SK-N-SH treated with all-trans-retinoic acid at 6 μM for 48 hours (cell line): Measurements from ENCODE around the gene ANKLE2.

Source experiments
- ATAC-seq: fragments of 200-7000 bp; cut with Tn5 transposase; 3 replicates; pipeline ENCODE4 v1.9.1; 2020; ENCODE audit warnings: mild to moderate bottlenecking, moderate library complexity
- ARNTL ChIP-seq: fragments of 450-650 bp; formaldehyde crosslinking; IDR thresholded peaks from 2 replicates; pipeline ENCODE4 v1.5.0; 2020; ENCODE audit warnings: low read depth, mild to moderate bottlenecking, moderate library complexity, borderline replicate concordance
- BACH2 ChIP-seq: fragments of 250-450 bp; sonication (Bioruptor Pico); IDR thresholded peaks from 2 replicates; pipeline ENCODE4 v1.9.0; 2021; ENCODE audit warnings: mild to moderate bottlenecking, borderline replicate concordance
- ESRRG ChIP-seq: fragments of 250-450 bp; sonication (Bioruptor Pico); IDR thresholded peaks from 2 replicates; pipeline ENCODE4 v1.6.1; 2021; ENCODE audit warnings: mild to moderate bottlenecking
- GLIS3 ChIP-seq: fragments of 250-450 bp; sonication (Bioruptor Pico); IDR thresholded peaks from 2 replicates; pipeline ENCODE4 v1.5.0; 2020; ENCODE audit warnings: mild to moderate bottlenecking, moderate library complexity
- ISL1 ChIP-seq: fragments of 250-450 bp; sonication (Bioruptor Pico); IDR thresholded peaks from 2 replicates; pipeline ENCODE4 v2.1.2; 2022; ENCODE audit warnings: mild to moderate bottlenecking, moderate library complexity
- PATZ1 ChIP-seq: fragments of 250-450 bp; sonication (Bioruptor Pico); IDR thresholded peaks from 2 replicates; pipeline ENCODE4 v1.8.0; 2020; ENCODE audit warnings: mild to moderate bottlenecking, moderate library complexity, borderline replicate concordance
- PPARA ChIP-seq: fragments of 250-450 bp; sonication (Bioruptor Pico); IDR thresholded peaks from 2 replicates; pipeline ENCODE4 v1.5.0; 2020; ENCODE audit warnings: mild to moderate bottlenecking, borderline replicate concordance
- RARB ChIP-seq: fragments of 250-450 bp; sonication (Bioruptor Pico); IDR thresholded peaks from 2 replicates; pipeline ENCODE4 v1.8.0; 2021; ENCODE audit warnings: mild to moderate bottlenecking, moderate library complexity
- SNAI2 ChIP-seq: fragments of 250-450 bp; sonication (Bioruptor Pico); IDR thresholded peaks from 2 replicates; pipeline ENCODE4 v1.5.0; 2020; ENCODE audit warnings: mild to moderate bottlenecking, moderate library complexity
- TCF4 ChIP-seq: fragments of 250-450 bp; sonication (Bioruptor Pico); IDR thresholded peaks from 2 replicates; pipeline ENCODE4 v1.8.0; 2021; ENCODE audit warnings: mild to moderate bottlenecking, moderate library complexity, borderline replicate concordance
- TOX ChIP-seq: fragments of 250-450 bp; sonication (Bioruptor Pico); IDR thresholded peaks from 2 replicates; pipeline ENCODE4 v1.8.0; 2021; ENCODE audit warnings: mild to moderate bottlenecking, moderate library complexity, borderline replicate concordance
- ZFP30 ChIP-seq: fragments of 450-650 bp; formaldehyde crosslinking; IDR thresholded peaks from 2 replicates; pipeline ENCODE4 v1.5.0; 2022; ENCODE audit warnings: mild to moderate bottlenecking, moderate library complexity
- ZNF8 ChIP-seq: fragments of 450-650 bp; formaldehyde crosslinking; IDR thresholded peaks from 2 replicates; pipeline ENCODE4 v1.5.0; 2020; ENCODE audit warnings: mild to moderate bottlenecking, moderate library complexity
- TF ChIP-seq, protein P1 (sequence below): fragments of 250-450 bp; sonication (Bioruptor Pico); IDR thresholded peaks from 2 replicates; pipeline ENCODE4 v1.5.1; 2021; ENCODE audit warnings: mild to moderate bottlenecking, moderate library complexity
- TF ChIP-seq, protein P2 (sequence below): fragments of 250-450 bp; sonication (Bioruptor Pico); IDR thresholded peaks from 2 replicates; pipeline ENCODE4 v1.5.0; 2020; ENCODE audit warnings: mild to moderate bottlenecking, moderate library complexity
- TF ChIP-seq, protein P3 (sequence below): fragments of 250-450 bp; sonication (Bioruptor Pico); IDR thresholded peaks from 2 replicates; pipeline ENCODE4 v1.8.0; 2021; ENCODE audit warnings: low read depth, mild to moderate bottlenecking, moderate library complexity, borderline replicate concordance
- TF ChIP-seq, protein P4 (sequence below): fragments of 250-450 bp; sonication (Bioruptor Pico); IDR thresholded peaks from 2 replicates; pipeline ENCODE4 v1.5.1; 2020; ENCODE audit warnings: low read depth, mild to moderate bottlenecking, moderate library complexity

ANKLE2 gene

GRCh38 chr12:132739600-132740312, 21.9 kb downstream of the ANKLE2 start (continued):
- no peak for TF ChIP-seq BACH2 (CRISPR knock-in tag)
- TF ChIP-seq TOX: no peak
- TF ChIP-seq GLIS3: no peak
- TF ChIP-seq, all 23 proteins: peak for 0

DNA sequence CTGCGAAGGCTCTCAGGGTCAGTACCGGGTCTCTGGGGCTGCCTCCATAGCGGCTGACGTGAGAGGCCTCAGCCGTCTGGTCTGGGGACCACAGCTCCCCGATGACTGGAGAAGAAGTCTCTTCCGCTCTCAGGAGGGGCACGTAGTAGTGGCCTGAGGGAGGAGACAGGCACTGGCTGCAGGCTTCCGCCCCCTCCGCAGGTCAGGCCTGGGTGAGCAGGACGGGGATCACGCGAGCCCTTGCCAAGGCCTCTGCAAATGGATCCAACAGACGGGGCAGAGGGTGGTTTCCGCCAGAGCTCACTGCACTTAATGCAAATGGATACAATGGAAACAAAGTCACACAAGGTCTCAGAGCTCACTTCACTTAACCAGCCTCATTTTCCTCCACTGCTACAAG, 24.7 kb downstream of the ANKLE2 start:
- ATAC-seq: no peak
- TF ChIP-seq PATZ1 (CRISPR knock-in tag) (no peak), PPARA (CRISPR knock-in tag) (no peak), RARB (CRISPR knock-in tag) (no peak), ISL1 (CRISPR knock-in tag) (no peak)
- TF ChIP-seq, protein P1, sequence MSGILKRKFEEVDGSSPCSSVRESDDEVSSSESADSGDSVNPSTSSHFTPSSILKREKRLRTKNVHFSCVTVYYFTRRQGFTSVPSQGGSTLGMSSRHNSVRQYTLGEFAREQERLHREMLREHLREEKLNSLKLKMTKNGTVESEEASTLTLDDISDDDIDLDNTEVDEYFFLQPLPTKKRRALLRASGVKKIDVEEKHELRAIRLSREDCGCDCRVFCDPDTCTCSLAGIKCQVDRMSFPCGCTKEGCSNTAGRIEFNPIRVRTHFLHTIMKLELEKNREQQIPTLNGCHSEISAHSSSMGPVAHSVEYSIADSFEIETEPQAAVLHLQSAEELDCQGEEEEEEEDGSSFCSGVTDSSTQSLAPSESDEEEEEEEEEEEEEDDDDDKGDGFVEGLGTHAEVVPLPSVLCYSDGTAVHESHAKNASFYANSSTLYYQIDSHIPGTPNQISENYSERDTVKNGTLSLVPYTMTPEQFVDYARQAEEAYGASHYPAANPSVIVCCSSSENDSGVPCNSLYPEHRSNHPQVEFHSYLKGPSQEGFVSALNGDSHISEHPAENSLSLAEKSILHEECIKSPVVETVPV (CRISPR knock-in tag): no peak
- TF ChIP-seq, protein P2, sequence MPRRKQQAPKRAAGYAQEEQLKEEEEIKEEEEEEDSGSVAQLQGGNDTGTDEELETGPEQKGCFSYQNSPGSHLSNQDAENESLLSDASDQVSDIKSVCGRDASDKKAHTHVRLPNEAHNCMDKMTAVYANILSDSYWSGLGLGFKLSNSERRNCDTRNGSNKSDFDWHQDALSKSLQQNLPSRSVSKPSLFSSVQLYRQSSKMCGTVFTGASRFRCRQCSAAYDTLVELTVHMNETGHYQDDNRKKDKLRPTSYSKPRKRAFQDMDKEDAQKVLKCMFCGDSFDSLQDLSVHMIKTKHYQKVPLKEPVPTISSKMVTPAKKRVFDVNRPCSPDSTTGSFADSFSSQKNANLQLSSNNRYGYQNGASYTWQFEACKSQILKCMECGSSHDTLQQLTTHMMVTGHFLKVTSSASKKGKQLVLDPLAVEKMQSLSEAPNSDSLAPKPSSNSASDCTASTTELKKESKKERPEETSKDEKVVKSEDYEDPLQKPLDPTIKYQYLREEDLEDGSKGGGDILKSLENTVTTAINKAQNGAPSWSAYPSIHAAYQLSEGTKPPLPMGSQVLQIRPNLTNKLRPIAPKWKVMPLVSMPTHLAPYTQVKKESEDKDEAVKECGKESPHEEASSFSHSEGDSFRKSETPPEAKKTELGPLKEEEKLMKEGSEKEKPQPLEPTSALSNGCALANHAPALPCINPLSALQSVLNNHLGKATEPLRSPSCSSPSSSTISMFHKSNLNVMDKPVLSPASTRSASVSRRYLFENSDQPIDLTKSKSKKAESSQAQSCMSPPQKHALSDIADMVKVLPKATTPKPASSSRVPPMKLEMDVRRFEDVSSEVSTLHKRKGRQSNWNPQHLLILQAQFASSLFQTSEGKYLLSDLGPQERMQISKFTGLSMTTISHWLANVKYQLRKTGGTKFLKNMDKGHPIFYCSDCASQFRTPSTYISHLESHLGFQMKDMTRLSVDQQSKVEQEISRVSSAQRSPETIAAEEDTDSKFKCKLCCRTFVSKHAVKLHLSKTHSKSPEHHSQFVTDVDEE (CRISPR knock-in tag): no peak

DNA sequence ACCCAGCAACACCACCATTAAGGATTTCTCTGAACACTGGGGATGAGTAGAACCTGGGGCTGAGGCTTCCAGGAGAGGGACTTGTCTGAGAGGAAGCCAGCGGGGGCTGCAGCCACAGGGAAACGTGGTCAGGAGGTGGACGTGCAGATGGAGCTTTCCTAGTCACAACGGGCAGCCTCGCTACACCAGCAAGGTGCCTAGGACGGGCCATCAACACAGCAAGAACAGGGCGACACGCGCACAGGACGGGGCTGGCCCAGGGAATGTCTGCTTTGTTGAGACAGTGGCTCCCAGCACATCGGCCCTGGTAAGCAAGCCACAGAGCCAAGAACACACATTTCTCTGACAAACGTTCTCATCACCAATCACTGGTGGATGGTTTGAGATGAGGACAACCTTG, 25.3 kb downstream of the ANKLE2 start:
- no peak for ATAC-seq
- TF ChIP-seq ISL1 (CRISPR knock-in tag) (no peak), GLIS3 (no peak), RARB (CRISPR knock-in tag) (no peak), SNAI2 (CRISPR knock-in tag) (no peak), ZFP30 (CRISPR knock-in tag) (no peak), TCF4 (CRISPR knock-in tag) (no peak), TOX (no peak), ESRRG (no peak)

GRCh38 chr12:132735496-132735895, 26.1 kb downstream of the ANKLE2 start:
- ATAC-seq: no peak
- TF ChIP-seq, protein P3, sequence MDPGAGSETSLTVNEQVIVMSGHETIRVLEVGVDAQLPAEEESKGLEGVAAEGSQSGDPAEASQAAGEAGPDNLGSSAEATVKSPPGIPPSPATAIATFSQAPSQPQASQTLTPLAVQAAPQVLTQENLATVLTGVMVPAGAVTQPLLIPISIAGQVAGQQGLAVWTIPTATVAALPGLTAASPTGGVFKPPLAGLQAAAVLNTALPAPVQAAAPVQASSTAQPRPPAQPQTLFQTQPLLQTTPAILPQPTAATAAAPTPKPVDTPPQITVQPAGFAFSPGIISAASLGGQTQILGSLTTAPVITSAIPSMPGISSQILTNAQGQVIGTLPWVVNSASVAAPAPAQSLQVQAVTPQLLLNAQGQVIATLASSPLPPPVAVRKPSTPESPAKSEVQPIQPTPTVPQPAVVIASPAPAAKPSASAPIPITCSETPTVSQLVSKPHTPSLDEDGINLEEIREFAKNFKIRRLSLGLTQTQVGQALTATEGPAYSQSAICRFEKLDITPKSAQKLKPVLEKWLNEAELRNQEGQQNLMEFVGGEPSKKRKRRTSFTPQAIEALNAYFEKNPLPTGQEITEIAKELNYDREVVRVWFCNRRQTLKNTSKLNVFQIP: no peak
- no peak for TF ChIP-seq ZNF8 (CRISPR knock-in tag)
- TF ChIP-seq, protein P1 (CRISPR knock-in tag): no peak
- TF ChIP-seq, protein P2 (CRISPR knock-in tag): no peak
- TF ChIP-seq RARB (CRISPR knock-in tag): no peak
- TF ChIP-seq SNAI2 (CRISPR knock-in tag): no peak
- TF ChIP-seq ESRRG: no peak
- TF ChIP-seq ISL1 (CRISPR knock-in tag): no peak
- no peak for TF ChIP-seq GLIS3
- no peak for TF ChIP-seq ZFP30 (CRISPR knock-in tag)
- TF ChIP-seq ARNTL (CRISPR knock-in tag): no peak
- no peak for TF ChIP-seq PATZ1 (CRISPR knock-in tag)
- TF ChIP-seq BACH2 (CRISPR knock-in tag): no peak
- no peak for TF ChIP-seq TOX
- no peak for TF ChIP-seq PPARA (CRISPR knock-in tag)
- TF ChIP-seq, protein P4, sequence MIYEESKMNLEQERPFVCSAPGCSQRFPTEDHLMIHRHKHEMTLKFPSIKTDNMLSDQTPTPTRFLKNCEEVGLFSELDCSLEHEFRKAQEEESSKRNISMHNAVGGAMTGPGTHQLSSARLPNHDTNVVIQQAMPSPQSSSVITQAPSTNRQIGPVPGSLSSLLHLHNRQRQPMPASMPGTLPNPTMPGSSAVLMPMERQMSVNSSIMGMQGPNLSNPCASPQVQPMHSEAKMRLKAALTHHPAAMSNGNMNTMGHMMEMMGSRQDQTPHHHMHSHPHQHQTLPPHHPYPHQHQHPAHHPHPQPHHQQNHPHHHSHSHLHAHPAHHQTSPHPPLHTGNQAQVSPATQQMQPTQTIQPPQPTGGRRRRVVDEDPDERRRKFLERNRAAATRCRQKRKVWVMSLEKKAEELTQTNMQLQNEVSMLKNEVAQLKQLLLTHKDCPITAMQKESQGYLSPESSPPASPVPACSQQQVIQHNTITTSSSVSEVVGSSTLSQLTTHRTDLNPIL (CRISPR knock-in tag): no peak
